GM12892 (cell line): Measurements from ENCODE around the gene CBFA2T2.

Experiments used
- POLR2A ChIP-seq: IDR thresholded peaks from 2 replicates; pipeline ENCODE4 v1.6.1; 2011; ENCODE audit warnings: low read depth, low read length, control low read depth
- POLR2AphosphoS5 ChIP-seq: IDR thresholded peaks from 2 replicates; pipeline ENCODE4 v1.6.1; 2011; ENCODE audit warnings: low read depth, low read length, control low read depth
- TAF1 ChIP-seq: IDR thresholded peaks from 2 replicates; pipeline ENCODE4 v1.6.1; 2011; ENCODE audit warnings: low read depth, mild to moderate bottlenecking, control low read depth, low read length, borderline replicate concordance

DNA sequence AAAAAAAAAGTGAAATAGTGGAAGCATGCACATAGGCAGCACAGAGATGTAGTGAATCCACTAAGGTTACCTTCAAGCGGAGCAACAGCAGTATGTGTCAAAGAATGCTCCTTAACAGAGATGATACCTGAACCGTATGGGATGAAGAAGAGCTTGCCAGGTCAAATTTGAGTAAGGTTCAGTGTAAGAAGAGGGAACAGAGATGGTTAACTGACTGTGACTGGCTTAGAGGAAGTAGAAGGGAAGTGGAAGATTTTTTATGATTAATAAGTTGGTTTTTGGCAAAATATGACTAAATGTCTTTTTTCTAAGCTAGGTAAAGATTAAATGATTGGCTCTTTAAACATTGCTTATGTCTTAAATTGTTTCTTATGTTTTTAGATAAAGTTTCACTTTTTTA, 119.6 kb downstream of the CBFA2T2 start:
- TF ChIP-seq POLR2A (no peak), POLR2AphosphoS5 (no peak), TAF1 (no peak)
